H1 (cell line): ENCODE data around the gene FKRP. TPM values are rescaled to one million over a fixed set of nuclear protein-coding genes. Genes with fewer than 3 reads are reported as not detected.

Source experiments
- CTCF ChIA-PET: fragments of 300-600 bp; sonication (Branson Sonifier 250); formaldehyde crosslinking; loops from one replicate; lab custom pipeline; 2021; ENCODE audit not compliant: partially characterized antibody; lab: Charles Lee
- POLR2A ChIA-PET: fragments of 300-600 bp; sonication (Branson Sonifier 250); formaldehyde crosslinking; loops from one replicate; lab custom pipeline; 2021; ENCODE audit warnings: inconsistent platforms; ENCODE audit not compliant: partially characterized antibody; lab: Charles Lee
- DNase-seq, 2 experiments: peaks; one replicate each; pipeline versions ENCODE4 v3.0.0 to v3.0.0-alpha.2; 2010 to 2022; ENCODE audit warnings: low spot score in 2 of 2, low read depth in 1 of 2, mixed read lengths in 1 of 2
- FAIRE-seq: peaks from 2 replicates; lab custom pipeline; 2011; peaks lifted over from hg19 to GRCh38; lab: Jason Lieb, UNC
- H2AFZ ChIP-seq: 2 replicates; pipeline ENCODE4 v1.8.1; 2012; ENCODE audit warnings: low read length, inconsistent platforms
- H2AK5ac ChIP-seq: 2 replicates; pipeline ENCODE4 v1.6.1; 2013; ENCODE audit warnings: low read depth, low read length
- H2BK120ac ChIP-seq: replicated peaks from 2 replicates; pipeline ENCODE3; 2013; ENCODE audit warnings: low read depth, low read length, inconsistent platforms
- H2BK12ac ChIP-seq: 2 replicates; pipeline ENCODE4 v1.6.1; 2013; ENCODE audit warnings: low read depth, low read length
- H2BK15ac ChIP-seq: 2 replicates; pipeline ENCODE4 v1.6.1; 2013; ENCODE audit warnings: low read length
- H2BK20ac ChIP-seq: 2 replicates; pipeline ENCODE4 v1.6.1; 2013; ENCODE audit warnings: low read length
- H2BK5ac ChIP-seq: 2 replicates; pipeline ENCODE4 v1.6.1; 2013; ENCODE audit warnings: low read depth, low read length
- H3K14ac ChIP-seq: 2 replicates; pipeline ENCODE4 v1.6.1; 2013; ENCODE audit warnings: inconsistent platforms; ENCODE audit not compliant: insufficient read length
- H3K18ac ChIP-seq: 2 replicates; pipeline ENCODE4 v1.6.1; 2013; ENCODE audit warnings: low read length; ENCODE audit errors: extremely low read depth
- H3K23ac ChIP-seq: 2 replicates; pipeline ENCODE4 v1.6.1; 2013; ENCODE audit warnings: inconsistent platforms; ENCODE audit not compliant: insufficient read length
- H3K23me2 ChIP-seq: 2 replicates; pipeline ENCODE4 v1.6.1; 2013; ENCODE audit warnings: low read depth, low read length
- H3K27ac ChIP-seq: 2 replicates; pipeline ENCODE4 v1.6.1; 2011; ENCODE audit warnings: low read depth, low read length, inconsistent platforms
- H3K27me3 ChIP-seq, 4 experiments: replicated peaks in 1 of 4; 1 replicate in 1 of 4; 2 replicates in 3 of 4; pipeline versions ENCODE4 v1.6.1 to v1.8.1; 2011 to 2013; ENCODE audit warnings: low read length in 3 of 4, mild to moderate bottlenecking in 3 of 4, inconsistent platforms in 2 of 4, mixed read lengths in 2 of 4, moderate library complexity in 1 of 4; ENCODE audit not compliant: control insufficient read depth in 3 of 4, insufficient read depth in 3 of 4; ENCODE audit errors: extremely low read depth in 1 of 4
- H3K36me3 ChIP-seq, 4 experiments: 2 replicates each; pipeline versions ENCODE4 v1.6.1 to v1.8.1; 2011 to 2013; ENCODE audit warnings: mild to moderate bottlenecking in 4 of 4, low read length in 3 of 4, moderate library complexity in 2 of 4, control low read depth in 1 of 4, inconsistent platforms in 1 of 4; ENCODE audit not compliant: insufficient read depth in 4 of 4, control insufficient read depth in 2 of 4
- H3K4ac ChIP-seq: replicated peaks from 2 replicates; pipeline ENCODE3; 2013; ENCODE audit warnings: low read length, low read depth, mixed read lengths, inconsistent platforms; ENCODE audit not compliant: insufficient read length
- H3K4me1 ChIP-seq, 4 experiments: replicated peaks in 1 of 4; 1 replicate in 1 of 4; 2 replicates in 3 of 4; pipeline versions ENCODE4 v1.6.1 to v1.8.1; 2011 to 2013; ENCODE audit warnings: low read length in 3 of 4, inconsistent platforms in 2 of 4, mixed read lengths in 1 of 4; ENCODE audit not compliant: insufficient read depth in 4 of 4, control insufficient read depth in 3 of 4
- H3K4me2 ChIP-seq, 2 experiments: 2 replicates each; pipeline versions ENCODE4 v1.6.1 to v1.8.1; 2011 to 2013; ENCODE audit warnings: low read depth in 2 of 2, low read length in 2 of 2, control low read depth in 1 of 2, inconsistent platforms in 1 of 2, mild to moderate bottlenecking in 1 of 2; ENCODE audit not compliant: insufficient read depth in 1 of 2
- H3K4me3 ChIP-seq, 4 experiments: fragments of 200-600, 300-600 bp in 1 of 4; sonication (generic), shearing (Covaris generic), sonication (Bioruptor Twin) in 1 of 4; 2 replicates each; pipeline versions ENCODE4 v1.5.1 to v1.8.1; 2011 to 2016; ENCODE audit warnings: low read length in 4 of 4, low read depth in 3 of 4, control low read depth in 2 of 4, inconsistent platforms in 2 of 4, mild to moderate bottlenecking in 2 of 4, mixed read lengths in 1 of 4, moderate library complexity in 1 of 4; ENCODE audit not compliant: insufficient read depth in 2 of 4; ENCODE audit errors: extremely low read depth in 1 of 4
- H3K56ac ChIP-seq: replicated peaks from 2 replicates; pipeline ENCODE3; 2013; ENCODE audit warnings: low read depth, mild to moderate bottlenecking, mixed read lengths, low read length, inconsistent platforms; ENCODE audit not compliant: insufficient read length
- H3K79me1 ChIP-seq: 2 replicates; pipeline ENCODE4 v1.6.1; 2013; ENCODE audit warnings: low read depth, low read length, control low read depth
- H3K79me2 ChIP-seq, 2 experiments: 2 replicates each; pipeline versions ENCODE4 v1.6.1 to v1.8.1; 2012 to 2013; ENCODE audit warnings: low read length in 2 of 2, mild to moderate bottlenecking in 2 of 2, inconsistent platforms in 1 of 2; ENCODE audit not compliant: insufficient read depth in 2 of 2, control insufficient read depth in 1 of 2
- H3K9ac ChIP-seq, 4 experiments: replicated peaks in 1 of 4; 1 replicate in 1 of 4; 2 replicates in 3 of 4; pipeline versions ENCODE4 v1.6.1 to v1.8.1; 2011 to 2013; ENCODE audit warnings: low read depth in 3 of 4, low read length in 3 of 4, control low read depth in 2 of 4, mild to moderate bottlenecking in 2 of 4, moderate library complexity in 2 of 4, inconsistent platforms in 1 of 4; ENCODE audit errors: extremely low read depth in 1 of 4
- H3K9me3 ChIP-seq, 2 experiments: 2 replicates each; pipeline versions ENCODE4 v1.6.1 to v1.8.1; 2012 to 2013; ENCODE audit warnings: mild to moderate bottlenecking in 2 of 2, moderate library complexity in 2 of 2, control low read depth in 1 of 2, inconsistent platforms in 1 of 2, low read depth in 1 of 2, low read length in 1 of 2, mixed read lengths in 1 of 2; ENCODE audit not compliant: insufficient read depth in 2 of 2
- H4K20me1 ChIP-seq, 2 experiments: replicated peaks in 1 of 2; 2 replicates each; pipeline versions ENCODE3 to v1.8.1; 2011 to 2013; ENCODE audit warnings: inconsistent platforms in 2 of 2, low read length in 2 of 2, mild to moderate bottlenecking in 1 of 2; ENCODE audit not compliant: insufficient read depth in 2 of 2, control insufficient read depth in 1 of 2
- H4K5ac ChIP-seq: 2 replicates; pipeline ENCODE4 v1.6.1; 2013; ENCODE audit warnings: low read length, low read depth, mixed read lengths, inconsistent platforms; ENCODE audit not compliant: insufficient read length
- H4K8ac ChIP-seq: 2 replicates; pipeline ENCODE4 v1.8.0; 2013; ENCODE audit warnings: mild to moderate bottlenecking, moderate library complexity, low read length, inconsistent platforms; ENCODE audit not compliant: insufficient read depth; ENCODE audit errors: extremely low read depth
- H4K91ac ChIP-seq: replicated peaks from 2 replicates; pipeline ENCODE3; 2013; ENCODE audit warnings: low read length, mixed read lengths, inconsistent platforms; ENCODE audit not compliant: insufficient read length
- CHD2 ChIP-seq: IDR thresholded peaks from 2 replicates; pipeline ENCODE4 v1.6.1; 2012; ENCODE audit warnings: low read length, improper control_type of control experiment
- HDAC2 ChIP-seq, 2 experiments: fragments of 300-600 bp in 1 of 2; sonication (generic) in 1 of 2; IDR thresholded peaks; 2 replicates each; pipeline ENCODE4 v1.6.1; 2011 to 2012; ENCODE audit warnings: low read depth in 2 of 2, low read length in 2 of 2, mild to moderate bottlenecking in 2 of 2, moderate library complexity in 2 of 2, borderline replicate concordance in 1 of 2, inconsistent platforms in 1 of 2
- RAD21 ChIP-seq, 2 experiments: IDR thresholded peaks in 1 of 2; conservative IDR thresholded peaks in 1 of 2; 2 replicates each; pipeline ENCODE4 v1.6.1; 2011; ENCODE audit warnings: low read depth in 2 of 2, low read length in 2 of 2, improper control_type of control experiment in 1 of 2, inconsistent platforms in 1 of 2, mild to moderate bottlenecking in 1 of 2, moderate library complexity in 1 of 2
- RNF2 ChIP-seq: fragments of 200-900, 300-1000 bp; sonication (generic); IDR thresholded peaks from 2 replicates; pipeline ENCODE4 v1.7.1; 2016; ENCODE audit warnings: borderline replicate concordance, low read depth, mild to moderate bottlenecking, antibody characterized with exemption, low read length; ENCODE audit not compliant: poor library complexity, severe bottlenecking; ENCODE audit errors: missing control alignments
- SIN3A ChIP-seq, 2 experiments: IDR thresholded peaks in 1 of 2; conservative IDR thresholded peaks in 1 of 2; 2 replicates each; pipeline ENCODE4 v1.6.1; 2011 to 2012; ENCODE audit warnings: low read length in 2 of 2, improper control_type of control experiment in 1 of 2, low read depth in 1 of 2, mild to moderate bottlenecking in 1 of 2
- WGBS, 2 experiments: shearing (Covaris generic) in 1 of 2; methylation state at CpG; one replicate each; pipeline versions ENCODE4 v1.1.6 to v1.1.7; 2013 to 2015; ENCODE audit warnings: low lambda C conversion rate in 2 of 2, mixed read lengths in 2 of 2, inconsistent platforms in 1 of 2, low coverage in 1 of 2, missing lambda C conversion rate in 1 of 2; ENCODE audit not compliant: insufficient replicate concordance in 2 of 2, insufficient coverage in 1 of 2, insufficient read length in 1 of 2; ENCODE audit errors: extremely low coverage in 1 of 2, missing lambda C conversion rate in 1 of 2; 5-methylcytosine and 5-hydroxymethylcytosine counted together
- polyA plus RNA-seq, 7 experiments: library from polyadenylated mRNA; depleted of rRNA in 3 of 7; stranded (reverse) in 5 of 7; unstranded in 2 of 7; fragments of >200 nt in 5 of 7; fragments of 200-250 nt in 2 of 7; gene quantifications; 1 replicate in 5 of 7; 2 replicates in 1 of 7; 4 replicates in 1 of 7; pipeline versions ENCODE4 v1.2.1 to v1.2.3, GENCODE V29; 2011 to 2013; ENCODE audit warnings: missing spikeins in 2 of 7, mixed read lengths in 2 of 7
- total RNA-seq: library from RNA; stranded (reverse); fragmentation: NEBNext Ultra II Directional; extraction: Animal tissue kit (Norgen Biotek cat#: 25700); gene quantifications from 2 replicates; pipeline ENCODE4 v1.2.1, GENCODE V29; 2021
- TF ChIP-seq, protein P1 (sequence below), 3 experiments: IDR thresholded peaks; 1 replicate in 2 of 3; 2 replicates in 1 of 3; pipeline versions ENCODE4 v1.5.1 to v1.6.1; 2011; ENCODE audit warnings: low read length in 3 of 3, mild to moderate bottlenecking in 3 of 3, inconsistent platforms in 2 of 3, low read depth in 1 of 3, moderate library complexity in 1 of 3; ENCODE audit not compliant: insufficient read depth in 1 of 3; ENCODE audit errors: control extremely low read depth in 1 of 3

FKRP gene
- total and polyA plus RNA-seq, 2 of the 8 experiments (the other 6 are each of a cell fraction or from before 2014, with no cell fraction given) = 17.1 to 24.4 TPM

DNA sequence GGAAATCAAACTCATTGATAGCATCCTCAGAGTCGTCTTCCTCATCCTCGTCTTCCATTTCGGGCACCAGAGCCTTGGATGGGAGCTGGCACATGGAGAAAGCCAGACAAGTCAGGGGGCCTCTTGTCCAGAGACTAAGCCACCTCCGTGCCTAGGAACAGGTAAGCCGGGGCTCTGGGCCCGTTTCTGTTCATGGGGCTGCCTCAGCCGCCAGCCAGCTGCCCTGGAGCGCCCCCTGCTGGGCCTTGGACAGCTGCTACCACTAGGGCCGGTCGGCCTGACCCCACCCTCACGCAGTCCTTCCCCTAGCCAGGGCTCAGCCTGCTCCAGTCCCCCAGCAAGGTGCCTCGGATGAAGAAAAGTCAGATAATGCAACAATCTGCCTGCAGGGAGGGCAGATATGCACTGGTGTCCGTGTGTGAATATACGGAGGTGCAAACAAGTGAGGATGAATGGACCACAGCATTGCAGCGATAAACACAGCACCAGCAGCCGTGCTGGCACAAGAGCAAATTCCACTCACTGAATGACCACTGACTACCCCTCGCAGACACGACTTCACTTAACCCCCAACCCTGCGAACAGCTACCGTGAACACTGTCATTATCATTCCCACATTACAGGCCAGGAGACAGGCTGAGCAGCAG, 17.0 kb upstream of the FKRP start:
- Histone ChIP-seq H2BK120ac (no peak overlapping the region), H3K4me2 (no peak overlapping the region), H2BK20ac (no peak overlapping the region), H2BK12ac (no peak overlapping the region), H4K91ac (no peak overlapping the region), H3K4ac (no peak overlapping the region)
- TF ChIP-seq CHD2 (peak; percentile 23; the same call in 1 of the 2 replicates), HDAC2 (IDR thresholded peaks at IDR 0.05; ENCODE audit: borderline replicate concordance in 1 of 2, low read depth in 2 of 2, low read length in 2 of 2) (no peak), SIN3A (conservative IDR thresholded peaks at IDR 0.05 in 1 of 2, IDR thresholded peaks at IDR 0.05 in 1 of 2; ENCODE audit: low read depth in 1 of 2, low read length in 2 of 2) (peak in 1 of 2 experiments; percentile 51; a peak in 1 of 4 replicates), RAD21 (IDR thresholded peaks at IDR 0.05 in 1 of 2, conservative IDR thresholded peaks at IDR 0.05 in 1 of 2; ENCODE audit: low read depth in 2 of 2, low read length in 2 of 2) (peak; percentile 74 to 81), RNF2 (no peak)
- TF ChIP-seq, protein P1, sequence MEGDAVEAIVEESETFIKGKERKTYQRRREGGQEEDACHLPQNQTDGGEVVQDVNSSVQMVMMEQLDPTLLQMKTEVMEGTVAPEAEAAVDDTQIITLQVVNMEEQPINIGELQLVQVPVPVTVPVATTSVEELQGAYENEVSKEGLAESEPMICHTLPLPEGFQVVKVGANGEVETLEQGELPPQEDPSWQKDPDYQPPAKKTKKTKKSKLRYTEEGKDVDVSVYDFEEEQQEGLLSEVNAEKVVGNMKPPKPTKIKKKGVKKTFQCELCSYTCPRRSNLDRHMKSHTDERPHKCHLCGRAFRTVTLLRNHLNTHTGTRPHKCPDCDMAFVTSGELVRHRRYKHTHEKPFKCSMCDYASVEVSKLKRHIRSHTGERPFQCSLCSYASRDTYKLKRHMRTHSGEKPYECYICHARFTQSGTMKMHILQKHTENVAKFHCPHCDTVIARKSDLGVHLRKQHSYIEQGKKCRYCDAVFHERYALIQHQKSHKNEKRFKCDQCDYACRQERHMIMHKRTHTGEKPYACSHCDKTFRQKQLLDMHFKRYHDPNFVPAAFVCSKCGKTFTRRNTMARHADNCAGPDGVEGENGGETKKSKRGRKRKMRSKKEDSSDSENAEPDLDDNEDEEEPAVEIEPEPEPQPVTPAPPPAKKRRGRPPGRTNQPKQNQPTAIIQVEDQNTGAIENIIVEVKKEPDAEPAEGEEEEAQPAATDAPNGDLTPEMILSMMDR (IDR thresholded peaks at IDR 0.05; ENCODE audit: control extremely low read depth in 1 of 3, insufficient read depth in 1 of 3, low read depth in 1 of 3, low read length in 3 of 3) = peak; percentile 81 to 90 (median 89)
- TF ChIP-seq, all 59 proteins: peak for 4
- no peak overlapping the region for H3K4me3 ChIP-seq
- no peak overlapping the region for H2AK5ac ChIP-seq
- ChIA-PET CTCF (interaction anchor here (0.6 to 15.8 kb wide), 25 partner anchors 8 to 251 kb away, joined by 3 to 188 read pairs (median 4); no protein-coding TSS in a partner anchor), POLR2A (interaction anchor here (0.7 to 4.2 kb wide), 12 partner anchors 8 to 133 kb away, joined by 3 to 26 read pairs (median 4); partner anchors contain the start of gene PRKD2)
- no peak overlapping the region for H3K23ac ChIP-seq
- H4K5ac ChIP-seq = no peak overlapping the region
- H3K27ac ChIP-seq = no peak overlapping the region
- H2BK5ac ChIP-seq = no peak overlapping the region
- 70% methylated on average over 20 of the region's 20 CpGs; no CpG with 5 or more reads in 1 of the 2 experiments for WGBS, 2 experiments
- no peak overlapping the region for H3K56ac ChIP-seq
- H3K9me3 ChIP-seq = no peaks in the 10 kb centered on the region
- H3K14ac ChIP-seq = no peak overlapping the region
- peaks cover 43 to 75% (median 63%) of the 10 kb centered on the region in 4 experiments for H3K36me3 ChIP-seq
- H3K18ac ChIP-seq = no peak overlapping the region
- no peak overlapping the region for H2BK15ac ChIP-seq
- no peaks in the 10 kb centered on the region for H3K23me2 ChIP-seq
- H3K9ac ChIP-seq = 0 out of 7 replicates have a peak overlapping the region, but pooled peaks of 1 of the 4 experiments have one; percentile 25
- DNase-seq (peak in 1 of 2 experiments; percentile 90), FAIRE-seq (no peak)
- H3K79me2 ChIP-seq = peaks cover 0 to 20% of the 10 kb centered on the region in 2 experiments; a peak in 2 of 4 replicates
- H4K8ac ChIP-seq = peak overlapping the region; percentile 59; the same call in 1 of the 2 replicates
- peaks cover 26 to 53% of the 10 kb centered on the region in 2 experiments for H4K20me1 ChIP-seq
- peaks cover 0 to 3% (median 0%) of the 10 kb centered on the region in 4 experiments; a peak in 4 of 7 replicates for H3K4me1 ChIP-seq
- H3K27me3 ChIP-seq = no peaks in the 10 kb centered on the region
- H3K79me1 ChIP-seq = peaks cover 8% of the 10 kb centered on the region
- no peak overlapping the region for H2AFZ ChIP-seq
